ENCODE results near the gene IBA57.
"Not testable (repeated sequence)": the region's sequence is repeated elsewhere in the genome, so short reads cannot be mapped to it uniquely, and the experiment has no call there.

Gene IBA57

GRCh38 chr1:228171221-228171891 lies 5.8 kb downstream of the IBA57 start:
- no peak for DNase-seq (ENCODE audit: extremely low read depth, insufficient read length)
- no peak overlapping the region for H3K4me3 ChIP-seq (replicated peaks; ENCODE audit: low read depth, low read length)
- H3K27me3 ChIP-seq (replicated peaks; ENCODE audit: control insufficient read depth, insufficient read depth, low read length): no peaks in the 10 kb centered on the region
- TF ChIP-seq CTCF (IDR thresholded peaks at IDR 0.05; ENCODE audit: insufficient read depth, low read length, poor library complexity, severe bottlenecking): no peak
- H3K36me3 ChIP-seq (ENCODE audit: control insufficient read depth, insufficient read depth, low read length): no peaks in the 10 kb centered on the region; the same call in none of the 2 replicates

DNA sequence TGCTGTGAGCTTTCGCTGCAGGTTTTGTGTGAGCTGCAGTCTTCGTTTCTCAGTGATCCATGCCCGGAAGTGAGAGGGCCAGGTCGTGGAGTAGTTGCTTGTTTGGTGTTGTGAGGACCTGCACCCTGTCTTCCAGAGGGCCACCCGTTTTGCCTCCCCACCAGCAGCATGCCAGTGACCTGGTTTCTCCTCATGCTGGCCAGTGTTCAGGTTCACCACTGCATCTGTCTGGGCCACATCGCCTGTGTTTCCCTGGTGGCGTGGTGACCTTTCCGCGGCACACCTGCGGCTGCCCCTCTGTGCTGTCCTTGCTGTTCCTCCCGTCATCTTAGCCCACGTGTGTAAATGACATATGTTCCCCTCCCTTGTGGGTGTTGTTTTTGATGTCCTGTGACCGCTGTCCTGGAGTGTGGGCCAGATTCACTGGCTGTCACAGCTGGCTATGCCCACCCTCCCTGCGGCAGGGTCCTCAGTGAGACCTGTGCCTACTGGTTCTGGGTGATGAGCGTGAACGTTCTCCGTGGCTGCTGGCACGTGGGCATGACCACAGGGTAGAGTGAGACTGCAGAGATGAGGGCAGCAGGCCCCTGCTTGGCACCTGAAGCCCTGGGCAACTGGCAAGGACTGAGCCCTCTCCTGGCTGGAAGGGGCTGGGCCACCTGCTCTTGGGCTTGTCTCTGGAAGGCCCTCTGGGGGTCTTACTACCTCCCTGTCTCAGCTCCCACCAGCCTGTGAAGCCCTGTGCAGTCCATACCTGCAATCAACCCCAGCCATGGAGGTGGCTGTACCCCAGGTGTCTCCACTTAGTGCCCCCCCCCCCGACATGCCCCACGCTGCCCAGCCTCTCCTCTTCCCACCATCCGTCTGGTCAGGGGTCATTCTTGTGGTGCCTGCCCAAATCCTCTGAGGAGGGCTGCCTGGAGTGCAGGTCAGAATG lies 7.3 kb downstream of the IBA57 start:
- no peak for TF ChIP-seq CTCF (IDR thresholded peaks at IDR 0.05; ENCODE audit: insufficient read depth, low read length, poor library complexity, severe bottlenecking)
- no peak for DNase-seq (ENCODE audit: extremely low read depth, insufficient read length)
- no peaks in the 10 kb centered on the region; the same call in none of the 2 replicates for H3K36me3 ChIP-seq (ENCODE audit: control insufficient read depth, insufficient read depth, low read length)
- H3K27me3 ChIP-seq (replicated peaks; ENCODE audit: control insufficient read depth, insufficient read depth, low read length): no peaks in the 10 kb centered on the region
- H3K4me3 ChIP-seq (replicated peaks; ENCODE audit: low read depth, low read length): no peak overlapping the region

DNA sequence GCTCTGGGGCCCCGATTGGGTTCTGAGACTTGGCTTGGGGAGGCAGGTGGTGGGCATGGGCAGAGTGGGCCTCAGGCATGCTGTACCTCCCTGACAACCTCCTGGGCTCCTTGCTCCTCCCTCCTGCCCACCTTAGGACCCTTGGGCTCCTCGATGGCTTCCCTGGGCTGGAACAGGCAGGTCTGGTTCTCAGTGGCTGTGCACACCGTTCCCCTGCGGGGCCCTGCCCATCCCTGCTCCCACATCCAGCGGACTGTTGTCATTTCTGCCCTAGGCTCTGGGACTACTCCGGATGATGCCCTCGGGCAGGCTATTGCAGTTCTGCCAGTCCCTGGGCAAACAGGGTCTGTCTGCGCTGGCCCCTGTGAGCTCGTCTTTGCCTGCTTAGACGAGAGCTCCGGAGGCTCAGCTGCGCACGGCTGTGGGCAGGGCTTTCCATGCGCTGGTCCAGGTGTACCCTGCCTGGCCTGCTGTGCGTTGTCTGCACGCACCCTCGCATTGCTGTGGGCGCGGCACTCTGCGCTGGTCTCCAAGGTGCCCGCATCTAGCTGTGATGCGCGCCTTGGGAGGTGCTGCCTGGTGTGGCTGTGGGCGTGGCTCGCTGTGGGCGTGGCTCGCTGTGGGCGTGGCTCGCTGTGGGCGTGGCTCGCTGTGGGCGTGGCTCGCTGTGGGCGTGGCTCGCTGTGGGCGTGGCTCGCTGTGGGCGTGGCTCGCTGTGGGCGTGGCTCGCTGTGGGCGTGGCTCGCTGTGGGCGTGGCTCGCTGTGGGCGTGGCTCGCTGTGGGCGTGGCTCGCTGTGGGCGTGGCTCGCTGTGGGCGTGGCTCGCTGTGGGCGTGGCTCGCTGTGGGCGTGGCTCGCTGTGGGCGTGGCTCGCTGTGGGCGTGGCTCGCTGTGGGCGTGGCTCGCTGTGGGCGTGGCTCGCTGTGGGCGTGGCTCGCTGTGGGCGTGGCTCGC lies 8.2 kb downstream of the IBA57 start:
- DNase-seq (ENCODE audit: extremely low read depth, insufficient read length); H3K4me3 ChIP-seq (replicated peaks; ENCODE audit: low read depth, low read length); H3K36me3 ChIP-seq (ENCODE audit: control insufficient read depth, insufficient read depth, low read length); H3K27me3 ChIP-seq (replicated peaks; ENCODE audit: control insufficient read depth, insufficient read depth, low read length): not testable (repeated sequence)

- no peaks in the 10 kb centered on the region for H3K27me3 ChIP-seq (replicated peaks; ENCODE audit: control insufficient read depth, insufficient read depth, low read length)
- no peak for TF ChIP-seq CTCF (IDR thresholded peaks at IDR 0.05; ENCODE audit: insufficient read depth, low read length, poor library complexity, severe bottlenecking)
- H3K4me3 ChIP-seq (replicated peaks; ENCODE audit: low read depth, low read length): no peak overlapping the region
- H3K36me3 ChIP-seq (ENCODE audit: control insufficient read depth, insufficient read depth, low read length): no peaks in the 10 kb centered on the region; the same call in none of the 2 replicates
- no peak for DNase-seq (ENCODE audit: extremely low read depth, insufficient read length)
These were observed 9.1 kb downstream of the IBA57 start for GRCh38 chr1:228174482-228175315.

DNA sequence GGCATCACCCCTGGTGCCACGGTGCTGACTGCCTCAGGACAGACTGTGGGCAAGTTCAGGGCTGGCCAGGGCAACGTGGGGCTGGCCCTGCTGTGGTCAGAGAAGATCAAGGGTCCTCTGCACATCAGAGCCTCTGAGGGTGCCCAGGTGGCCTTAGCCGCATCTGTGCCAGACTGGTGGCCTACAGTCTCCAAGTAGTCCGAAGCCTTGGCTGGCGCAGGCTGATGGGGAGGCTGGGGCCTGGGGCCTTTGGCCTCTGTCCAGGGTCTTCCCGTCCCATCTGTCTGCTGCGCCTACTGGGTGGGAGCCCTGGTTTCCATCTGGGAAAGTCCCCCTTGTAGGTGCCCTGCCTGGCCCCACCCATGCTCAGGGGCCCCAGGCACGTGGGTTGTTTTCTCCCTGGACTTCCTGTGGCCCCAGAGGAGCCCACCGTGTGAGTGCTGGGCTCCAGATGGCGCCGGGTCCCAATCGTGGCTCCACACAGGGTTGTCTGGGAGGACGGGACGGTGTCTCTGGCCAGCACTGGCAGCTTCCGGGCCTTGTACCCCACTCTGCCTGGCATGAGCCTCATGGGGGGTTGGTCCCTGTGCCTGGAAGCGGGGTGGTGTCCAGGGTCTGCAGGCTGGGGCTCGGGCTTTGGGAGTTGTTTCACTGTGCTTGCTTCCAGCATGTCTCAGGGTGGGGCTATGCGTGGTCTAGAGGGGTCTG lies 9.9 kb downstream of the IBA57 start:
- Histone ChIP-seq H3K4me3 (replicated peaks; ENCODE audit: low read depth, low read length) (no peak overlapping the region), H3K27me3 (replicated peaks; ENCODE audit: control insufficient read depth, insufficient read depth, low read length) (no peaks in the 10 kb centered on the region), H3K36me3 (ENCODE audit: control insufficient read depth, insufficient read depth, low read length) (no peaks in the 10 kb centered on the region; the same call in none of the 2 replicates)
- TF ChIP-seq CTCF (IDR thresholded peaks at IDR 0.05; ENCODE audit: insufficient read depth, low read length, poor library complexity, severe bottlenecking): no peak
- DNase-seq (ENCODE audit: extremely low read depth, insufficient read length): no peak

Measured in GM06990 (cell line).